ENCODE data around the gene LRRC75B.

The LRRC75B gene

DNA sequence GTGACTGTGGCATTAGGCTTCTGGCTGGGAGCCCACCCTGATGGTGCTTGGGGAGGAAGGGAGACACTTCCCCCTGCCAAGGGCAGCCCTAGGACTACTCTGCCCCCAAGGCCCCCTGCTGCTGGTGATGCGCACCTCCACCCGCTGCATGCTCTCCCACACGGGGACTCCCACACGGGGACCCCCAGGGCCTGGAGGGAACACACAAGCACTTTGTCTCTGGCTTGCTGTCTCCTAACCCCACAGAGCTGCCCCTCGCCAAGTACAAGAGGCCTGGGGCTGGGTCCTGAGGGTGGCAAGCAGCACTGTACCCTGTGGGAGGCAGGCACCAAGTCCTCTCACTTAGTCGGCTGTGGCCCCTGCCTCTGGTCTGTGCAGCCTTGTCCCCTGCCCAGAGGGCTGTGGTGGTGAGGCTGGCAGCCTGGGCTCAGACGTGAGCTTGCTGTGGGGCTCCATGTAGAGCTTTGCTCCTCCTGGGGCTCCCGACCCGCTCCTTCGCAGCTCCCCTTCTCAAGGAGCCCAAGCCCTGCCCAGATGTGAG is 7.9 kb downstream of the LRRC75B start:
- no peak for DNase-seq

DNA sequence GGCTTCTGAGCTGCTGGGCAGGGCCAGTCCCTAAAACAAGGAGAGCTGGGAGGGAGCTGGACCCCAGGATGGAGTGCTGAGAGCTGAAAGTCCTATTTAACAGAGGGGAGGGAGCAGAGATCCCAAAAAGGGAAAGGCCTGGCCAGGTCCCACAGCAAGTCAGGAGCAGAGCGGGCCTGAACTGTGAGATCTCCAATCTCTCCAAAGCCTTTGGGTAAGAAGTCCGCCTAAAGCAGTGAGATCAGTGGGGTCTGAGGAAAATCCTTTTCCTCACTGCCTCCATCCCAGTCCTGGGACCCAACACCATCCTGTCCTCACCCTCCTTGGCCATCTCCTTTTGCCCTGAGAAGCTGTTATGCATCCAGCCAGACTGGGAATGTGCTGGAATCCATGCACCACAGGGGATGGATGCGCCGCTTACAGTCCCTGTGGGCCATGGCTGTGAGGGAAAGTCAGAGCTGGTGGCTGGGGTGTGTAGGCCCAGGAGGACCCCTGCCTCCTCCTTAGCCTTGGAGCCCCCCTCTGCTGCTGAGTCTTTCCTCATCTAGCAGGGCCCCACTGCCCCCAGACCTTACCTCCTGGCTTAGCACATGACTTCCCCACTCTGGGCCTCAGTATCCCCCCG is 8.6 kb downstream of the LRRC75B start:
- no peak for DNase-seq

DNA sequence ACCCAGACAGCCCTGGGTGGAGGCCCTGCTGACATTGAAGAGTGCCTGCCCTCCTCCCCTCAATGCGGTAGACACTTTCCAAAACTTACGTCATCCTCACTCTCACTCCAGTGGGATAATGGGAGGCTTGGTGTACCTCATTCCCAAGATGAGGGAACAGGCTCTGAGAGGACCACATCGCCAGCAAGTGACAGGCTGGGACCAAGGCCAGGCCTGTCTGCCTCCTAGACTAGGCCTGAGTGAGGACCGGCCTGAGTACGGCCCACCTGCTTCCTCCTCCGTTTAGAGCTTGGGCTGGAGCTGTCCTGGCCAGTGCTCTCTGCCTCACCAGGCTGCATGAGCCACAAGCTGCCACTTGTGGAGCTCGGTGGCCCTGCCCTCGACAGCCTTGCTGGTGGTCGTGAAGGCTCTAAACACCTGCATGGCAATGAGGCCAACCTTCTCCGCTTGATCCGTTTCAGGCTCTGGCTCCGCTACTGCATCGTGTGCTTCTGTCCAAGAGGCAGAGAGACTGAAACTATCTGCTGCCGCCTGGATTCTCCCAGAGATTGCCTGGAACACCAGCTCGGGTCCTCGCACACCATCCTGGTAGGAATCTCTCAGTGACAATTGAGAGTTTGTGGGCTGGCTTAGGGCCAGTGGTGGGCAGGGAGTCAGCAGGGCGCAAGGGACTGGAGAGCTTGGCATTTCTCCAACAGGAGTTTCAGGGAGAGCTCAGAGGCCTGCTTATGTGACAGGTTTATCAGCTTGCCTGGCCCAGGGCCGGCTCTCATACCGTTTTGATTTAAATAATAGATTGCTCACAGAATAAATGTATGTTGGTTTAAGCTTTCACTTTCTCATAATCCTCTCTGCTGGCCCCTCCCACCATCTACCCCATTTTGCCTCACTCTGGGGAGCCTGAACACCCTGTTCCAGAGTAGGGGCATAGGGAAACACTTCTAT is 9.4 kb downstream of the LRRC75B start:
- DNase-seq, result no peak

DNA sequence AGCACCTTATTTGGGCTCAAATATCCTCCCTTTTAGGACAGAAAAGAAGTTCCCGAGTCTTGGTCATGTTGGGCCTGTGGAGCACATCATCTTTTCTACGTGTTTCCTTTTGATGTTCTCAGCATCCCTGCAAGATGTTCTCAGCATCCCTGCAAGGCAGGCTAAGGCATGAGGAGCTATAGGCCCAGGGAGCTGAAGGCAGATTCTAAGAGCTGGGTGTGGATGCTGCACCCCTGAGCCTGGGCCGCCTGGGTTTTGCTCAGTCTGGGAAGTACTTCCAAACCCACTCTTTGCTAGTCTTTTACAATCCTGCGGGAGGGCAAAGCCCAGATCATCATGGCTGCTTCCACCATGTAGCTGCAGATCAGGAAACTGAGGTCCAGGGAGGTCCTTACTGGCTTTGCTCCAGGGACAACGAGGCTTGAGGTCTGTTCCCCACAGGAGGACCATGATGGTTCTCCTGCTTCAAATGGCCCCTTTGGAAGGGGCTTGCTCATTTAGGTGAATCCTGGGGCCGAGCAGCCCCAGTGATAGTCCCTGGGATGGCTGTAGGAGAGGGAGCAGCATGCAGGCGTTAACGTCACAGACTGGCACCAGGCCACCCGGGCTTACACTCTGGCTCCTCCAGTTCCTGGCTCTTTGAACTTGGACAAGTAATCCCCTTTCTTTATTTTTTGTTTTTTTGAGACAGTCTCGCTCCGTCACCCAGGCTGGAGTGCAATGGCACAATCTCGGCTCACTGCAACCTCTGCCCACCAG is 10.6 kb downstream of the LRRC75B start:
- no peak for DNase-seq

DNA sequence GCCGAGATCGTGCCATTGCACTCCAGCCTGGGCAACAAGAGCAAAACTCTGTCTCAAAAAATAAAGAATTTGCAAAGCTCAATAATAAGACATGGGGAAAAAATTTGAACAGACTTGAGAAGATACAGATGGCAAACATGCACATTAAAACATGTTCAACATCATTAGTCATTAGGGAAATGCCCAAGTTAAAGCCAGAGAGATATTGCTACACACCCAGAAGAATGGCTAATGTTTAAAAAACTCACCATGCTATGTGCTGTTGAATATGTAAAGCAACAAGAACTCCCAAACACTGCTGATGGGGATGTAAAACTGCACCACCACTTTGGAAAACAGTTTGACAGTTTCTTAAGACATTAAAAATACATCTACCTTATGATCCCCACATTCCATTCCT is 12.6 kb downstream of the LRRC75B start:
- no peak for DNase-seq

DNA sequence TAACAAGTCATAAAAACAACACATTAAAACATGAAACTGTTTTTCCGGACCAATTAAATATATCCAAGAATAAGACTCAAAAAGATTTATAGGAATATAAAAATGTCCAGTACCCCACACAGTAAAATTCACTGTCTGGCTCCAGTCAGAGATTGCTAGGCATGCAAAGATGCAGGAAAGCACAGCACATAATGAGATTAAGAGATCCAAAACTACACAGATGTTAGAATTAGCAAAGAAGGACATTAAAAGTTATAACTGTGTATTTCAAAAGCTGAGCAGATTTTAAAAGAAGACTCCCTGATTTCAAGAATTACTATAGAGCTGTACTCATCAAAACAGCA is 13.6 kb downstream of the LRRC75B start:
- DNase-seq, result no peak

DNA sequence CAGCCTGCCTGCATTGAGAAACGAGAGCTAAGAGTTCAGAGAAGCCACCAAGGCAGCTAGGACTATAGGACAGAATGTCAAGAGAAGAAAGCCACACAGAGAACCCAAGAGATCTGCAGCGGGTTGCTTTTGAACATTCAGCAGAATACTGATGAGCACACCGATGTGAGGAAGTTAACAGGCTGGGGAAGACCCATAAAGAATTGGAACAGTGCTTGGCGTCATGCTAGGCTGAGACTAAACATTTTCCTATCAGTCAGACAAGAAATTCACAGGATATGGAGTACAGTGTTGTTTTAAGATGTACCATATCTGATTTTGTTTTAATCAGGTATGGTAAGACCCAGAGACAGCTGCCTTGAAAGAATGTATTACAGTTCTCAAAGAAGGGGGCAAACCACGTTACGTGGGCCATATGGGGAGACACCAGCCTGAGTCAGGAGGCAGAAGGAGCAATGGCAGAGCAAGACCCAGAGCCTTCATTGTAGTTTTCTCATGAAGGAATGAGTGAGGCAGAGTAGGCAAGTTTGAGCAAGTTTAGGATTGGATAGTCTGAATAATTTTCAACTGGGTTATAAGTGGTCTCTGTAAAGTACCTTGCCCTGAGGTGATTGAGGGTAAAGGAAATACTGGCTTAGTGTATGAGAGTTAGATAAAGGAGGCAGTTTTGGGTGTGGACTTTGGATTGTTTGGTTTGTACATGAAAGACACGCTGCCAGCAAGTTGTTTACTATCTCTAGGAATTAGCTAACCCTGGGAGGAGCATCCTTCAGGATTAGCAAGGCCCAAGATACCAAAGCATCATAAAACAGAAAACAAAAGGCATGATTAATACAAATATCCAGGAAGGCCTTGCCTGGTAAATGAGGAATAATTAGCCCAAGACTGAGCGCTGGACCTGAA is 14.3 kb downstream of the LRRC75B start:
- DNase-seq, result no peak

DNA sequence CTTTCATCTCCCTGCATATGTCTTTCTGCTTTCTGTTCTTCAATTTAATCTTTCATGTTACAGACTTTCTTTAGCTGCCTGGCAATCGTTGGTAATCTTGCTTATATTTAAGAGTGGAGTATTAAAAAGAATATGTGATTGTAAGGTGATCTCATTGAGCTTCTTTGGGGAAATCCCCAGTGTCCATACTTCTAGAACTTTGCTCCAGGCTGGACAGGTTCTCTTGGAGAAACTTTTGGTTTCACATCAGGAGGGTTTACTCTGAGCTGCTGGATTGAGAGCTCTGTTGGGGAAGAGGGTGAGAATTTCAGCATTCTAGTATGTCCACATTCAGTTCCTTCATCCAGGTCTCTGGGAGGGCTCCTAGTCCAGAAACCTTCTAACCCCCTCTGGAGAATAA is 16.1 kb downstream of the LRRC75B start:
- no peak for DNase-seq

DNA sequence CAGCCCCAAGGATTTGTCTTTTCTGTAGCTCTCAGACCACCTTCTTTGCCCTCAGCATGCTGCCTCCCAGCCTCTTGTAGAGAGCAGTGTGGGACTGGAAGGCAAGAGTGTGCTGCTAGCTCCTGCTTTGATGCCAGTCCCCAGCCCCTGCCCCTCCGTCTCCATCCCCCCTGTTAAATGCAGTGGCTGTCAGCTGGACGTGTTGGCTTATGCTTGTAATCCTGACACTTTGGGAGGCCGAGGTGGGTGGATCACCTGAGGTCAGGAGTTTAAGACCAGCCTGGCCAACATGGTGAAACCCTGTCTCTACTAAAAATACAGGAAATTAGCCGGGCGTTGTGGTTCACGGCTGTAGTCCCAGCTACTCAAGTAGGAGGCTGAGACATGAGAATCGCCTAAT is 21.6 kb downstream of the LRRC75B start:
- DNase-seq, result no peak

DNA sequence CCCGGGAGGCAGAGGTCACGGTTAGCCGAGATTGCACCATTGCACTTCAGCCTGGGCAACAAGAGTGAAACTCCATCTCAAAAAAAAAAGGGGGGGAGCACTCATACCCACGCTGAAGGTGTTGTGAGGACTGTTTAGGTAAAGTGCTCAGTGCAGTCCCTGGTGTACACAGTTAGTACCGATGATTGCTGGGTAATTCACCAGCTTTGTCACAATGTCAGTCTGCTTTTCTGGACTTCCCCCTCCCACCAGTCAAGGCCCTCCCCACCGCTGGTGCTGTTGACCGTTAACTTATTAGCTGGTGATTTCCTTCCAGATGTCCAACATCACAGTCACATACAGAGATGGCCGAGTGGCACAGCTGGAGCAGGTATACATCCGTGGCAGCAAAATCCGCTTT is 25.2 kb downstream of the LRRC75B start:
- no peak for DNase-seq

DNA sequence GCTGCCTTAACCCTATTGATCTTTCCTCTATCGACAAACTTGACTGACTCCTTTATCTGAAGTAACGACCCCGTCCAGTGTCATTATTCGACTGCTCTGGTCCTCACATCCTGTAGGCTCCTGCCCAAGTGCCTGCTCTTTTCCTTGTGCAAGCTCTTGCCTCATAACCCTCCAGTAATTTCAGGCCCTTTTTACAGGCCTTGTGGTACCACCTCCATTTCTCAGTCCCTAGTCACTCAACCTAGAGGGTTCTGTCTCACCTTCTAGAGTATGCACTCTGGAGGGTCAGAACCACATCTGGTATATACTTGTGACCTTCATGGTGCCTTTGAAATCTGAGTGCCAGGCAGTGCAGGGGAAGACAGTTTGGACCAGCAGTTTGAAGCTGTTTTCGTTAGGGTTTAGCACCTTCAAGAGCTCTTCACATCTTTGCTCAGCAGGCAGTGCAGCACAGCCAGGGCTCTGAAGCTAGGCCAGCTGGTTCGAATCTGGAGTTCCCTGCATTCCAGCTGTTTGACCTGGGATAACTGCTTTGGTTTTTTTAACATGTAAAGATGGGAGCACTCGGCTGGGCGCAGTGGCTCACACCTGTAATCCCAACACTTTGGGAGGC is 25.9 kb downstream of the LRRC75B start:
- DNase-seq, result no peak

DNA sequence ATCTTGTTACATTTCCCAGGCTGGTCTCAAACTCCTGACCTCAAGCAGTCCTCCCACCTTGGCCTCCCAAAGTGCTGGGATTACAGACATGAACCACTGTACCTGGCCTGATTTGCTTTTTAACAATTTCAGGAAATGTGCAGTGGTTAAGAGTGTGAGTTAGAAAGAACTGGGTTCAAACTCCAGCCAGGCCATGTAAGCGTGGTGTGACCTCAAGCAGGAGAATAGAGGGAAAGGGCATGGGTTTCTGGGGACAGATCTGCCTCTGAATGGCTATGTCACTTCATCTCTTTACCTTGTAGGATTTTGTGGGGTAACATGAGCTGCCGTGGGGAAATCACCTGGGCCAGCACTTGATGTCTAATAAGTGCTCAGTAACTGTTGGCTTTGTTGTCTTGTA is 27.8 kb downstream of the LRRC75B start:
- no peak for DNase-seq

DNA sequence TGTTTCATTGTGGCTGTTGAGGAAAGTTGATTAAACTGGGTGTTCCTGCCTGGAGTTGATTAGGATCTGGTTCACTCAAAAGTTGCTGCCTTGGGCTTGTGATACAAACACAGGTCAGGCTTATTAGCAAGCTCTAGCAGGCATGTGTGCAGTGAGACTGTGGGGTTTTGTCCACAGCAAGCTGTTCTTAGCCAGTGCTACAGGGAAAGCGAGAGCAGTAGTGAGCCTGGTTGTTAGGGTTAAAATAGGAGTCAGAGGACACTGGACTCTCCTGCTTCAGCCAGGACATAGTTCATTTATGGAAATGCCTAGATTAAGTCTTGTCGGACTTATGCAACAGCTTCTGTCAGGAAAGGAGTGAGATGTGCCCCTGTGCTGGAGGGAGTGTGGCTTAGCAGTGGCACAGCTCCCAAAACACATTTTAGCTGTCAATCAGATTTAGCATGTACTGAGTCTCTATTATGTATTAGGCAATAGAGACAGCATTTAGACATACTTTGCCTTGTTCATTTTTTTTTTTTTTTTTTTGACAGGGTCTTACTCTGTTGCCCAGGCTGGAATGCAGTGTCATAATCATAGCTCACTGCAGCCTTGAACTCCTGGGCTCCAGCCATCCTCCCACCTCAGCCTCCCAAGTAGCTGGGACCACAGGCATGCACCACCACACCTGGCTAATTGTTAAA is 28.4 kb downstream of the LRRC75B start:
- DNase-seq, result no peak

DNA sequence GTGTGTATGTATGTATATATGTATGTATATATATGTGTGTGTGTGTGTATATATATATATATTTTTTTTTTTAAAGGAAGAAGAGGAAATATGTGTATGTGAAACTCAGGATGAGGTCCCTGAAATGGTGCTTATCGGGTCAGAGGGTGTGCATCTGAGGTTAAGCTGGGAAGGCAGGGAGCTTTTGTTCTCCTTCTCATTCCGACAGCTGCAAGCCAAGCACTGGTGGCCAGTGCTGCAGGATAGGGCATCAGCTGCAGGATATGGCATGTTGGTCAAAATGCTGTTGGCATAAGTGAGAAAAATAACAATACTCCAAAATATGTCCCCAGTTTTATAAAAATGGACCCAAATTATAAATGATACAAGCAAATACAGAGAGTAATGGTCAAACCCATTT is 29.6 kb downstream of the LRRC75B start:
- DNase-seq, result no peak

DNA sequence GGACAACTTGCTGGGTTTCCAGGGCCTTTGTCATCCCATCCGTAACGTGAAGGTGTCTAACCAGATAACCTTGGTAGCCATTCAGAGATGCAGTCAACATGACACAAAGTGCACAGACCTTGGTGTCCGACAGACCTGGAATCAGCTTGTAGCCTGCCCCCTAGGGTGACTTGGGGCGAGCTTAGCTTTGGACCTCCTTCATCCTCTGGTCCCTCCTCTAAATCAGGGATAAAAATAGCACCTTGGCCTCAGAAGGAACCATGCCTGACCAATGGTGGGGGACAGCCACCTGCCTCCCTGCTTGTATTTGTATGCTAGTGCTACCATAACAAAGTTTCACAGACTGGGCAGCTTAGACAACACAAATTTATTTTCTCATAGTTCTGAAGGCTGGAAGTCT is 33.4 kb downstream of the LRRC75B start:
- DNase-seq, result no peak

DNA sequence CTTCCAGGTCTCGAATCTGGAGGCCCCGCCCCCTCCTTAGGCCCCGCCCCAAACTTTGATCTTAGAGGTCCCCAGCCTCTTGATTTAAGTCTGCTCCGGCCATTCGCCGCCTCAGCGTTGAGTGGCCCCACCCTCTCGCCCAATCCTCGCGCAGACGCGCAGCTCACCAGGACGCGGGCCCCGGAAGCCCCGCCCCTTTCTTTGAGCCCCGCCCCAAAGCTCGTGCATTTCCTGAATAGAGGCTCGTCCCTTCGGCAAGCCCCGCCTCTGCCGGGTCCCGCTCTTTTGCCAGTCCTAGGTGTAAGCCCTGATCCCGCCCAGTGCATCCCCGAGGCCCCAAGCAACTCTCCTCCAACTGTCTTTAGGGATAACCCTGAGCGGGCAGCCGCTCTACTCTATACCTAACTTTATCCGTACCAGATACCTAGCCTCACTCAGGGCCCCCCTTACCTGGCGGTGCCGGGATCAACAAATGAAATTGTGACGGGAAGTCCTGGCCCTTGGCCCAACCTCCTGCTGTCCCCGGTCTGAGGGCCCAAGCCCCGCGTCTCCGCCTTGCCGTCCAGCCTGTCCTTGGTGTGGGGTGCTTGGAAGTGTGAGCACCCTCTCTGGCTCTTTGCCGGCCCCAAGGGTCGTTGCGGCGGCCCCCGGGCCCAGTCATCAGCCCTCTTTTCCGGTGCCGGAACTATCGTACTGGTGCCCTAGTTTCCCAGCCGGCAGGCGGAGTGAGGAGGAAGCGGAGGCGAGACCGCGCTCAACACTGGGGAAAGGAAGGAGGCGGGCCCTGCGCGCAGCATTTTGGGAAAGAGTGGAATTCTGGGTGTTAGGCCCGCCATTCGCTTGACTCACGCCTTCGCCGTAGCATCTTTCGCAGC is 37.5 kb downstream of the LRRC75B start, which contains the start of gene SNRPD3:
TSS of gene SNRPD3 (plus strand) at position 835 of the 875 bp plus-strand sequence. CDS start 1,676 bp downstream, outside the sequence.
- DNase-seq, result peak; percentile 88

DNA sequence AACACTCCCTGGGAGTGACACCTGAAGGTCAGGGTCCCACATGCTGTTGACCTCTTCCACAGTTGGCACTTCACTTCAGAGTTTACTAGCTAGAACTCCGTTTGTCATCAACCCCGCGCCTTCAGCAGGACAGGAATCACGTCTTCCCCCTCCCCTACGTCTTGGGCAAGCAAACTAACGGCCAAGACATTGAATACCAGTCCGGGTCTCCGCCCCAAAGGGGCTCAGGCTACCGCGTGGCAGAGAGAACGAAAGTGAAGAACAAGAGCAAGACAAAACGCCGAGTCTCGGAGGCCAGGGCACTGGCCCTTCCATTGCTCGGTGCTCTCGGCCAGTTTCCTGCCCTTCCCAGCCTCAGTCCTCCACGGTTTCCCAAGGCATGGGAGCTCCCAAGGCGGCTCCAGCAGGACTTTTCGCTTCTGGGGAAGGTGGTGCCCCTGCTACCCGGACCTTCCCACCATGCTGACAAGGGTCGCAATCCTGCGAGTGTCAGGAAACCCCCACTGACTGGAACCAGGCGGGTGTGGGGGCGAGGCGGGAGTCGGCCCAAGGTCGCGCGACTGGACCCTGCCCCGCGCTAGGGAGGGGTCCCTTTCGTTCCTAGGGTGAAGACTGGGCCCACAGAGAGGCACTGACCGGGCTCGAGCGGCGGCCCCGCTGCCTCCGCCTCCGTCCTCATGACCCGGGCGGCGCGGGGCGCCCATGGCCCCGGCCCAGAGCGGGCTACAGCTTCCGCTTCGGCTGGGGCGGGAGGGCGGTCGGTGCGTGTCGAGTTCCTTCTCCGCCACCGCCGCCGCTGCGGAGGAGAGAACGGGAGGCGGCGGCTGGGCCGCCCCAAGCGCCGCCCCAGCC is 38.3 kb downstream of the LRRC75B start, which contains the start of gene GUCD1:
TSS of gene GUCD1 (minus strand) at position 826 of the 852 bp plus-strand sequence. CDS start at position 679, 147 bp downstream.
- no peak for DNase-seq

DNA sequence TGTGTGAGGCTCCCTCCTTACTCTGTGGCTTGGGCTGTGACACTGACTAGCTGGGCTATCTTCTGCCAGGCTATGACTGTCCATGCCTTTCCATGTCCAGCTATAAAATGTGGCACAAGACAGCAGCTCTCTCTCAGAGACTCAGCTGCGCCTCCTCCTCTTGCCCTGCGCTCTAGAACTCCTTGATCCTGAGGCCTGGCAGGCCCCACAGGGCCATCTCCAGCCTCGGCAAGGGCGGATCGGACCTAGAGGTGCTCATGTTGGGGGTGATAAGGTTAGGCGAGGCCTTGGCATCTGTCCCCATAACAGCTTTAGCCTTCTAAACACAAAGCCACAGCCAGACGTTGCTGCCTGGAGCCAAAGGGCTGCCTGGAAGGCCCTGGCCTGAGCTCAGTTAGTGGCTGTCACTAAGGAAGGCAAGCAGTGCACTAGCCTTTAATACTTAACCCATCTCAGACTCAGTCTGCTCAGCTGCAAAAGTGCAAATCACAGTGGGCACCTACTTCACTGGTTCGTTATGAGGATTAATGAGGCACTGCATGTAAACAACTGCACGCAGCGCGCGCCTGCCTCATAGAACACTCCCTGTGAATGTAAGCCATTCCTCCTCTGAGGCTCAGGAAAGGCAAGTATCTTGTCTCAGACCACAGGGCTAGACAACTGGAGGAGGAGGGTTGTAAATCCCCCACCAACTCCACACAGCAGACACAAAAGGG is 39.1 kb downstream of the LRRC75B start:
- no peak for DNase-seq

Measured in DMS 273 treated with DMSO at 0.1 percent for 48 hours (cell line).